Breast epithelium (tissue), 3 donors: ENCODE data around the gene PDZD4.

Source experiments
- CTCF ChIP-seq, 3 donors: fragments of 450-650 bp; IDR thresholded peaks; one replicate each; pipeline ENCODE4 v1.5.1; 2016 to 2017; ENCODE audit warnings: antibody characterized with exemption in 3 of 3, mild to moderate bottlenecking in 3 of 3, moderate library complexity in 3 of 3
- POLR2A ChIP-seq: fragments of 450-650 bp; IDR thresholded peaks from one replicate; pipeline ENCODE4 v1.6.1; 2016; ENCODE audit warnings: antibody characterized with exemption, mild to moderate bottlenecking, moderate library complexity

DNA sequence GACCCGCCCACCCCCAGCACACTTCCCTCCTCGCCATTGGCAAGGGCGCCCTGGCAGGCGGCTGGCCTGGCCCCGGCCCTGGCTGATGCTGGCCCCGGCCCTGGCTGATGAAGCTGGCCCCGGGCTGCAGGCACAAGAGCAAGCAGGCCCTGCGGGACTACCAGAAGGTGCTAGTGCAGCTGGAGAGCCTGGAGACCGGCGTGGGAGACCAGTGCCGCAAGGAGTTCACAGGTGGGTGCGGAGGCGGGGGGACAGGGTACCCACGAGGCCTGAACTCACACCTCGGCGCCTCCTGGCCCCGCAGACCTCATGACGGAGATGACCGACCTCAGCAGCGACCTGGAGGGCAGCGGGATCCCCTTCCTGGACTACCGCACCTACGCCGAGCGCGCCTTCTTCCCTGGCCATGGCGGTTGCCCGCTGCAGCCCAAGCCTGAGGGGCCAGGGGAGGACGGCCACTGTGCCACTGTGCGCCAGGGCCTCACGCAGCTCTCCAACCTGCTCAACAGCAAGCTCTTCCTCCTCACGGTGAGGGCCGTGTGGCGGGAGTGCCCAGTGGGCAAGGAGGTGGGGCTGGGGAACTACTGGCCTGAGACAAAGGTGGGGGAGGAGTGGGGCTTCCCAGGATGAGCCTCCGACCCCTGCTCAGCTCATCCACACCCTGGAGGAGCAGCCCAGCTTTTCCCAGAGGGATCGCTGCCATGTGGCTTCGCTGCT, 55.6 kb downstream of the PDZD4 start:
- TF ChIP-seq CTCF (IDR thresholded peaks at IDR 0.05) (no peak), POLR2A (no peak)
